K562 (cell line): ENCODE measurements around the gene PCK2. TPM values are rescaled to one million over a fixed set of nuclear protein-coding genes. Genes with fewer than 3 reads are reported as not detected.

Experiments
- ATAC-seq: fragments of 200-7000 bp; cut with Tn5 transposase; 3 replicates; pipeline ENCODE4 v1.9.1; 2020; ENCODE audit warnings: moderate library complexity
- BruUV-seq: library from RNA; stranded (reverse); fragments of 400-500 nt; replicated peaks from 2 replicates; lab custom pipeline; 2021; lab: Mats Ljungman, UMichigan
- CTCF ChIA-PET: fragments of 300-600 bp; formaldehyde crosslinking; extraction: SDS; loops from one replicate; lab custom pipeline; 2021; ENCODE audit warnings: low intra/inter-chr PET ratio; lab: Yijun Ruan, JAX
- POLR2A ChIA-PET: fragments of 300-600, 350-650 bp; sonication (Branson Sonifier 250); formaldehyde crosslinking; extraction: SDS; loops from one replicate; lab custom pipeline; 2021; ENCODE audit warnings: antibody characterized with exemption, inconsistent platforms; lab: Yijun Ruan, JAX
- DNase-seq, 4 experiments: peaks; one replicate each; pipeline versions ENCODE4 v3.0.0 to v3.0.0-alpha.2; 2011 to 2018; ENCODE audit warnings: low spot score in 3 of 4, mixed read lengths in 3 of 4; ENCODE audit errors: extremely low read depth in 1 of 4
- FAIRE-seq: peaks from 2 replicates; lab custom pipeline; 2011; peaks lifted over from hg19 to GRCh38; lab: Jason Lieb, UNC
- H2AFZ ChIP-seq: 2 replicates; pipeline ENCODE4 v1.6.0; 2011; ENCODE audit warnings: low read depth, low read length, control low read depth, inconsistent platforms
- H3K27ac ChIP-seq: fragments of 200-600 bp; 3 replicates; pipeline ENCODE4 v1.8.0; 2011; ENCODE audit warnings: low read depth, mild to moderate bottlenecking, control low read depth, inconsistent platforms, low read length, moderate library complexity, mixed read lengths; ENCODE audit errors: extremely low read depth
- H3K27me3 ChIP-seq, 2 experiments: fragments of 300-600 bp in 1 of 2; 2 replicates in 1 of 2; 3 replicates in 1 of 2; pipeline versions ENCODE4 v1.6.0 to v1.8.0; 2011; ENCODE audit warnings: inconsistent platforms in 2 of 2, low read length in 2 of 2, mild to moderate bottlenecking in 1 of 2, mixed read lengths in 1 of 2, moderate library complexity in 1 of 2; ENCODE audit not compliant: control insufficient read depth in 2 of 2, insufficient read depth in 2 of 2
- H3K36me3 ChIP-seq: fragments of 300-600 bp; 3 replicates; pipeline ENCODE4 v1.8.0; 2011; ENCODE audit warnings: mild to moderate bottlenecking, low read length, inconsistent platforms; ENCODE audit not compliant: control insufficient read depth, insufficient read depth
- H3K4me1 ChIP-seq, 2 experiments: fragments of 200-600 bp in 1 of 2; replicated peaks in 1 of 2; 2 replicates in 1 of 2; 3 replicates in 1 of 2; pipeline versions ENCODE4 v1.5.1 to v1.8.0; 2011; ENCODE audit warnings: inconsistent platforms in 2 of 2, low read length in 2 of 2, mild to moderate bottlenecking in 1 of 2, mixed read lengths in 1 of 2, moderate library complexity in 1 of 2; ENCODE audit not compliant: control insufficient read depth in 2 of 2, insufficient read depth in 2 of 2
- H3K4me2 ChIP-seq: 2 replicates; pipeline ENCODE4 v1.6.1; 2011; ENCODE audit warnings: low read length, control low read depth, inconsistent platforms, mixed read lengths; ENCODE audit not compliant: insufficient read depth
- H3K4me3 ChIP-seq: fragments of 200-600 bp; sonication (generic), shearing (Covaris generic); 2 replicates; pipeline ENCODE4 v1.5.1; 2016; ENCODE audit warnings: control low read depth, inconsistent platforms
- H3K79me2 ChIP-seq: fragments of 200-600 bp; 3 replicates; pipeline ENCODE4 v1.8.0; 2011; ENCODE audit warnings: low read length, inconsistent platforms; ENCODE audit not compliant: control insufficient read depth, insufficient read depth
- H3K9ac ChIP-seq, 2 experiments: 2 replicates each; pipeline versions ENCODE4 v1.6.0 to v1.6.1; 2011; ENCODE audit warnings: low read depth in 2 of 2, low read length in 2 of 2, control low read depth in 1 of 2, inconsistent platforms in 1 of 2, mild to moderate bottlenecking in 1 of 2, mixed read lengths in 1 of 2; ENCODE audit not compliant: insufficient read depth in 1 of 2
- H3K9me1 ChIP-seq: one replicate; pipeline ENCODE4 v1.6.0; 2011; ENCODE audit warnings: inconsistent platforms, mild to moderate bottlenecking, low read length, moderate library complexity; ENCODE audit not compliant: control insufficient read depth, insufficient read depth
- H3K9me3 ChIP-seq: replicated peaks from 2 replicates; pipeline ENCODE4 v1.5.1; 2011; ENCODE audit warnings: low read depth, low read length, inconsistent platforms; ENCODE audit not compliant: control insufficient read depth, insufficient read depth
- H4K20me1 ChIP-seq: replicated peaks from 2 replicates; pipeline ENCODE4 v1.6.1; 2011; ENCODE audit warnings: low read length, inconsistent platforms, mixed read lengths; ENCODE audit not compliant: control insufficient read depth, insufficient read depth
- CBX8 ChIP-seq: fragments of 200-600 bp; sonication (generic); IDR thresholded peaks from 2 replicates; pipeline ENCODE4 v1.6.1; 2012; ENCODE audit warnings: borderline replicate concordance, mixed run types, low read depth, mild to moderate bottlenecking, moderate library complexity, mixed read lengths, low read length, control low read depth, inconsistent platforms; ENCODE audit not compliant: poor library complexity, severe bottlenecking; ENCODE audit errors: extremely low read depth
- E2F5 ChIP-seq: sonication (generic); formaldehyde crosslinking; IDR thresholded peaks from 2 replicates; pipeline ENCODE4 v1.8.0; 2022; ENCODE audit warnings: mild to moderate bottlenecking, missing genetic modification reagents
- ESRRB ChIP-seq: fragments of 250-450 bp; sonication (Bioruptor Pico); IDR thresholded peaks from 2 replicates; pipeline ENCODE4 v1.5.0; 2020; ENCODE audit warnings: mild to moderate bottlenecking, moderate library complexity, borderline replicate concordance
- FOXP4 ChIP-seq: sonication (generic); formaldehyde crosslinking; IDR thresholded peaks from 2 replicates; pipeline ENCODE4 v1.8.0; 2022; ENCODE audit warnings: mild to moderate bottlenecking, missing genetic modification reagents, borderline replicate concordance
- ILK ChIP-seq: fragments of 450-650 bp; IDR thresholded peaks from 2 replicates; pipeline ENCODE4 v1.6.1; 2016; ENCODE audit warnings: missing genetic modification characterization, low read depth, mild to moderate bottlenecking, missing compliant biosample characterization, moderate library complexity, borderline replicate concordance
- LARP7 ChIP-seq: fragments of 450-650 bp; IDR thresholded peaks from 2 replicates; pipeline ENCODE4 v1.6.1; 2016
- SAP30 ChIP-seq: fragments of 200-600 bp; sonication (generic); IDR thresholded peaks from 2 replicates; pipeline ENCODE4 v1.6.1; 2012; ENCODE audit warnings: borderline replicate concordance, low read depth, mild to moderate bottlenecking, moderate library complexity, low read length, control low read depth, inconsistent platforms; ENCODE audit not compliant: insufficient read depth, poor library complexity, severe bottlenecking
- SIN3B ChIP-seq: fragments of 450-650 bp; IDR thresholded peaks from 2 replicates; pipeline ENCODE4 v1.6.1; 2017; ENCODE audit warnings: low read depth, mild to moderate bottlenecking, moderate library complexity
- TAF9B ChIP-seq: fragments of 450-650 bp; IDR thresholded peaks from 2 replicates; pipeline ENCODE4 v1.6.1; 2018; ENCODE audit warnings: mild to moderate bottlenecking; ENCODE audit not compliant: partially characterized antibody
- ZBTB33 ChIP-seq: sonication (generic); formaldehyde crosslinking; IDR thresholded peaks from 2 replicates; pipeline ENCODE4 v1.8.1; 2023; ENCODE audit warnings: mild to moderate bottlenecking, missing genetic modification reagents
- ZNF408 ChIP-seq: fragments of 250-450 bp; sonication (Bioruptor Pico); IDR thresholded peaks from 2 replicates; pipeline ENCODE4 v1.4.0; 2020; ENCODE audit warnings: low read depth, mild to moderate bottlenecking, moderate library complexity
- WGBS: fragments of 100-300 bp; shearing (Covaris generic); methylation state at CpG from one replicate; pipeline ENCODE4 v1.1.6; 2016; ENCODE audit warnings: low coverage, mixed read lengths; ENCODE audit not compliant: insufficient coverage; ENCODE audit errors: missing lambda C conversion rate; 5-methylcytosine and 5-hydroxymethylcytosine counted together
- in situ Hi-C: fragments of 300-500 bp; cut with MboI; formaldehyde crosslinking; loops from 4 replicates; pipeline ENCODE4 v1.15.0; 2018; ENCODE audit warnings: inconsistent platforms, mixed read lengths
- intact Hi-C: fragments of 100-400 bp; cut with micrococcal nuclease; formaldehyde crosslinking; loops from 2 replicates; pipeline ENCODE4 v1.14.2; 2022
- polyA plus RNA-seq, 8 experiments: library from polyadenylated mRNA; depleted of rRNA in 4 of 8; stranded (reverse) in 5 of 8; unstranded in 3 of 8; fragments of >200 nt; fragmentation: Nextera tagmentation in 2 of 8; fragmentation: Illumina TruSeq in 1 of 8; extraction: Ambion mirVana in 2 of 8; extraction: Trizol in 1 of 8; gene quantifications; 2 replicates each; pipeline versions ENCODE4 v1.2.1 to v1.2.3, GENCODE V29; 2011 to 2014; ENCODE audit warnings: inconsistent platforms in 1 of 8, missing spikeins in 1 of 8
- total RNA-seq, 7 experiments: library from RNA; depleted of rRNA in 6 of 7; stranded (reverse); fragments of >200 nt in 6 of 7; fragmentation: Illumina TruSeq in 2 of 7; extraction: Trizol in 2 of 7; gene quantifications; 2 replicates each; pipeline versions ENCODE4 v1.2.1 to v1.2.3, GENCODE V29; 2011 to 2021; ENCODE audit warnings: low replicate concordance in 1 of 7

Gene PCK2
- total and polyA plus RNA-seq, 9 of the 15 experiments (the other 6 are each of a cell fraction or from before 2014, with no cell fraction given), result 3.3 to 60.9 (median 30.4) TPM

GRCh38 chr14:24116128-24116814 is 22.2 kb downstream of the PCK2 start (continued):
- TF ChIP-seq ILK (tag) (no peak), LARP7 (no peak)

- Histone ChIP-seq H3K9ac (peak overlapping the region in 1 of 2 experiments; percentile 3; a peak in 1 of 4 replicates), H3K9me1 (no peaks in the 10 kb centered on the region), H3K4me2 (no peak overlapping the region; the same call in 1 of the 2 replicates), H3K27ac (no peak overlapping the region), H3K36me3 (peaks cover 52% of the 10 kb centered on the region; the same call in 2 of the 3 replicates), H4K20me1 (no peaks in the 10 kb centered on the region), H3K79me2 (peaks cover 18% of the 10 kb centered on the region), H3K4me3 (no peak overlapping the region), H3K27me3 (no peaks in the 10 kb centered on the region), H3K9me3 (no peaks in the 10 kb centered on the region), H2AFZ (no peak overlapping the region), H3K4me1 (peaks cover 10% of the 10 kb centered on the region in 2 experiments; a peak in 4 of 5 replicates)
- in situ Hi-C loops (no loop called here), intact Hi-C loops (no loop called here)
- POLR2A ChIA-PET, result interaction anchor here (5.0 kb wide), 1 partner anchor 9 kb away, joined by 38 read pairs; no protein-coding TSS in a partner anchor
- no TSS peak for BruUV-seq
- CTCF ChIA-PET, result no interaction called here
- no peak for ATAC-seq
- FAIRE-seq, result no peak
- no peak for DNase-seq
- WGBS, result 84% methylated on average over 3 of the region's 6 CpGs
- no peak for TF ChIP-seq E2F5 (CRISPR knock-in tag)
- TF ChIP-seq ZNF408 (CRISPR knock-in tag), result no peak
- TF ChIP-seq FOXP4 (CRISPR knock-in tag), result no peak
- no peak for TF ChIP-seq CBX8
- no peak for TF ChIP-seq ZBTB33 (CRISPR knock-in tag)
- no peak for TF ChIP-seq TAF9B
- no peak for TF ChIP-seq SIN3B
- TF ChIP-seq SAP30, result no peak
- TF ChIP-seq ESRRB (CRISPR knock-in tag), result no peak
Observed at GRCh38 chr14:24117179-24117578, 23.1 kb downstream of the PCK2 start.
